GM19023 (cell line): ENCODE measurements around the gene NBPF9.
A peak's percentile ranks its signal among the peaks of the same experiment; 100 is the strongest.
"Not testable (repeated sequence)": the region's sequence is repeated elsewhere in the genome, so short reads cannot be mapped to it uniquely, and the experiment has no call there.

Source experiments
- ATAC-seq: cut with Tn5 transposase; IDR thresholded peaks from one replicate; pipeline ENCODE4 v1.9.1; 2021; ENCODE audit warnings: mild to moderate bottlenecking, moderate library complexity; ENCODE audit not compliant: unreplicated experiment

The NBPF9 gene

GRCh38 chr1:149103109-149104081, at the start of gene NBPF9:
NBPF9 (minus strand) TSS chr1:149103551; CDS start chr1:149082139, 21,412 bp downstream.
- ATAC-seq: peak; percentile 95

GRCh38 chr1:149149909-149150308, 46.6 kb upstream of the NBPF9 start:
- ATAC-seq: not testable (repeated sequence)

GRCh38 chr1:149137585-149137984, 34.2 kb upstream of the NBPF9 start:
- ATAC-seq: not testable (repeated sequence)

GRCh38 chr1:149130938-149131337, 27.6 kb upstream of the NBPF9 start:
- ATAC-seq: not testable (repeated sequence)

- not testable (repeated sequence) for ATAC-seq
These were observed 25.9 kb upstream of the NBPF9 start for GRCh38 chr1:149129245-149129644.

GRCh38 chr1:149126555-149127145, 23.3 kb upstream of the NBPF9 start:
- ATAC-seq: not testable (repeated sequence)

GRCh38 chr1:149123948-149124926, 20.9 kb upstream of the NBPF9 start:
- not testable (repeated sequence) for ATAC-seq

- ATAC-seq: not testable (repeated sequence)
These were observed 9.5 kb upstream of the NBPF9 start for GRCh38 chr1:149112828-149113227.

GRCh38 chr1:149110343-149110742, 7.0 kb upstream of the NBPF9 start:
- ATAC-seq: not testable (repeated sequence)

- peak; percentile 36 for ATAC-seq
These were observed 777 bp downstream of the NBPF9 start for GRCh38 chr1:149102574-149102973.

- ATAC-seq: not testable (repeated sequence)
These were observed 5.1 kb downstream of the NBPF9 start for GRCh38 chr1:149098276-149098675.

- not testable (repeated sequence) for ATAC-seq
These were observed 10.2 kb downstream of the NBPF9 start for GRCh38 chr1:149093155-149093554.

- ATAC-seq: not testable (repeated sequence)
These were observed 27.7 kb downstream of the NBPF9 start for GRCh38 chr1:149075505-149076127.

GRCh38 chr1:149064611-149065010, 38.7 kb downstream of the NBPF9 start:
- ATAC-seq: not testable (repeated sequence)

GRCh38 chr1:149043056-149043455, 60.3 kb downstream of the NBPF9 start:
- not testable (repeated sequence) for ATAC-seq

- not testable (repeated sequence) for ATAC-seq
These were observed 69.4 kb downstream of the NBPF9 start for GRCh38 chr1:149033916-149034315.

GRCh38 chr1:149024327-149024726, 79.0 kb downstream of the NBPF9 start:
- ATAC-seq: not testable (repeated sequence)

GRCh38 chr1:149018577-149018976, 84.8 kb downstream of the NBPF9 start:
- ATAC-seq: not testable (repeated sequence)

- not testable (repeated sequence) for ATAC-seq
These were observed 86.7 kb downstream of the NBPF9 start for GRCh38 chr1:149016626-149017025.

- ATAC-seq: not testable (repeated sequence)
These were observed 87.8 kb downstream of the NBPF9 start for GRCh38 chr1:149015522-149015921.
